HEK293 (cell line): Measurements from ENCODE around the gene PDE11A.
A peak's percentile ranks its signal among the peaks of the same experiment; 100 is the strongest.

Experiments used
- AEBP2 ChIP-seq: fragments of 450-650 bp; formaldehyde crosslinking; IDR thresholded peaks from 2 replicates; pipeline ENCODE4 v1.5.1; 2016; ENCODE audit warnings: missing biosample characterization, missing genetic modification characterization, borderline replicate concordance
- HOXC10 ChIP-seq: sonication (generic); formaldehyde crosslinking; IDR thresholded peaks from 2 replicates; pipeline ENCODE4 v1.8.1; 2023; ENCODE audit warnings: mild to moderate bottlenecking, missing genetic modification reagents
- KLF1 ChIP-seq: fragments of 450-650 bp; formaldehyde crosslinking; IDR thresholded peaks from 2 replicates; pipeline ENCODE4 v1.5.1; 2016; ENCODE audit warnings: missing biosample characterization, missing genetic modification characterization
- KLF16 ChIP-seq: fragments of 450-650 bp; formaldehyde crosslinking; IDR thresholded peaks from 2 replicates; pipeline ENCODE4 v1.5.1; 2017; ENCODE audit warnings: missing biosample characterization, missing genetic modification characterization
- OSR2 ChIP-seq: fragments of 450-650 bp; formaldehyde crosslinking; IDR thresholded peaks from 2 replicates; pipeline ENCODE4 v1.5.1; 2016; ENCODE audit warnings: missing biosample characterization, missing genetic modification characterization
- PATZ1 ChIP-seq: fragments of 450-650 bp; formaldehyde crosslinking; IDR thresholded peaks from 2 replicates; pipeline ENCODE4 v1.5.1; 2016; ENCODE audit warnings: missing biosample characterization, missing genetic modification characterization
- SP7 ChIP-seq: fragments of 450-650 bp; formaldehyde crosslinking; IDR thresholded peaks from 2 replicates; pipeline ENCODE4 v1.5.1; 2016; ENCODE audit warnings: missing biosample characterization, missing genetic modification characterization
- WT1 ChIP-seq: fragments of 450-650 bp; formaldehyde crosslinking; IDR thresholded peaks from 2 replicates; pipeline ENCODE4 v1.5.1; 2016; ENCODE audit warnings: missing biosample characterization, missing genetic modification characterization
- ZBTB11 ChIP-seq: fragments of 450-650 bp; formaldehyde crosslinking; conservative IDR thresholded peaks from 2 replicates; pipeline ENCODE4 v1.5.1; 2016; ENCODE audit warnings: low read depth, missing biosample characterization, missing genetic modification characterization
- ZBTB48 ChIP-seq: fragments of 450-650 bp; formaldehyde crosslinking; IDR thresholded peaks from 2 replicates; pipeline ENCODE4 v1.5.1; 2016; ENCODE audit warnings: missing biosample characterization, missing genetic modification characterization
- ZBTB6 ChIP-seq: fragments of 450-650 bp; formaldehyde crosslinking; IDR thresholded peaks from 2 replicates; pipeline ENCODE4 v1.5.1; 2017; ENCODE audit warnings: missing biosample characterization, missing genetic modification characterization
- ZBTB8A ChIP-seq: fragments of 450-650 bp; formaldehyde crosslinking; IDR thresholded peaks from 2 replicates; pipeline ENCODE4 v1.5.1; 2016; ENCODE audit warnings: missing biosample characterization, missing genetic modification characterization
- ZEB2 ChIP-seq: fragments of 450-650 bp; formaldehyde crosslinking; IDR thresholded peaks from 2 replicates; pipeline ENCODE4 v1.5.1; 2016; ENCODE audit warnings: missing biosample characterization, missing genetic modification characterization
- ZIC2 ChIP-seq: fragments of 450-650 bp; formaldehyde crosslinking; IDR thresholded peaks from 2 replicates; pipeline ENCODE4 v1.5.1; 2016; ENCODE audit warnings: missing biosample characterization, missing genetic modification characterization
- ZNF155 ChIP-seq: fragments of 450-650 bp; formaldehyde crosslinking; IDR thresholded peaks from 2 replicates; pipeline ENCODE4 v1.5.1; 2016; ENCODE audit warnings: missing biosample characterization, missing genetic modification characterization
- ZNF2 ChIP-seq: fragments of 450-650 bp; formaldehyde crosslinking; IDR thresholded peaks from 2 replicates; pipeline ENCODE4 v1.5.1; 2016; ENCODE audit warnings: missing biosample characterization, missing genetic modification characterization
- ZNF223 ChIP-seq: fragments of 450-650 bp; formaldehyde crosslinking; IDR thresholded peaks from 2 replicates; pipeline ENCODE4 v1.5.1; 2016; ENCODE audit warnings: missing biosample characterization, missing genetic modification characterization
- ZNF362 ChIP-seq: fragments of 450-650 bp; formaldehyde crosslinking; IDR thresholded peaks from 2 replicates; pipeline ENCODE4 v1.5.1; 2016; ENCODE audit warnings: missing biosample characterization, missing genetic modification characterization
- ZNF501 ChIP-seq: fragments of 450-650 bp; formaldehyde crosslinking; IDR thresholded peaks from 2 replicates; pipeline ENCODE4 v1.5.1; 2016; ENCODE audit warnings: missing biosample characterization, missing genetic modification characterization
- ZNF558 ChIP-seq: fragments of 450-650 bp; formaldehyde crosslinking; IDR thresholded peaks from 2 replicates; pipeline ENCODE4 v1.5.1; 2016; ENCODE audit warnings: missing biosample characterization, missing genetic modification characterization
- ZNF610 ChIP-seq: fragments of 450-650 bp; formaldehyde crosslinking; IDR thresholded peaks from 2 replicates; pipeline ENCODE4 v1.5.1; 2016; ENCODE audit warnings: missing biosample characterization, missing genetic modification characterization, borderline replicate concordance
- ZNF623 ChIP-seq: fragments of 450-650 bp; formaldehyde crosslinking; IDR thresholded peaks from 2 replicates; pipeline ENCODE4 v1.5.1; 2016; ENCODE audit warnings: missing biosample characterization, missing genetic modification characterization
- ZNF624 ChIP-seq: fragments of 450-650 bp; formaldehyde crosslinking; IDR thresholded peaks from 2 replicates; pipeline ENCODE4 v1.5.1; 2017; ENCODE audit warnings: missing biosample characterization, missing genetic modification characterization
- ZNF645 ChIP-seq: fragments of 450-650 bp; formaldehyde crosslinking; IDR thresholded peaks from 2 replicates; pipeline ENCODE4; 2016; ENCODE audit warnings: missing biosample characterization, missing genetic modification characterization
- ZNF658 ChIP-seq: fragments of 450-650 bp; formaldehyde crosslinking; IDR thresholded peaks from 2 replicates; pipeline ENCODE4; 2016; ENCODE audit warnings: missing biosample characterization, missing genetic modification characterization
- ZNF692 ChIP-seq: fragments of 450-650 bp; formaldehyde crosslinking; IDR thresholded peaks from 2 replicates; pipeline ENCODE4 v1.5.1; 2016; ENCODE audit warnings: missing biosample characterization, missing genetic modification characterization
- ZNF843 ChIP-seq: fragments of 450-650 bp; formaldehyde crosslinking; IDR thresholded peaks from 2 replicates; pipeline ENCODE4 v1.5.1; 2016; ENCODE audit warnings: missing biosample characterization, missing genetic modification characterization

The PDE11A gene

GRCh38 chr2:178072383-178073301 lies at the start of gene PDE11A (continued):
- TF ChIP-seq WT1 (tag by site-specific recombination) (peak; percentile 59; the same call in 1 of the 2 replicates), ZNF610 (tag by site-specific recombination) (0 out of 2 replicates have a peak, but pooled peaks have one; percentile 34), ZBTB11 (peak; percentile 59), ZNF843 (peak; percentile 20; the same call in 1 of the 2 replicates), ZNF645 (tag by site-specific recombination) (no peak), PATZ1 (tag by site-specific recombination) (0 out of 2 replicates have a peak, but pooled peaks have one; percentile 47), ZBTB48 (peak; percentile 81), ZIC2 (peak; percentile 63), KLF16 (tag by site-specific recombination) (peak; percentile 79; the same call in 1 of the 2 replicates), OSR2 (tag by site-specific recombination) (peak; percentile 100), ZEB2 (tag by site-specific recombination) (peak; percentile 64), ZNF624 (tag by site-specific recombination) (no peak), ZNF658 (tag by site-specific recombination) (no peak), ZNF2 (tag by site-specific recombination) (peak; percentile 70; the same call in 1 of the 2 replicates), KLF1 (peak; percentile 59; the same call in 1 of the 2 replicates), ZNF692 (tag by site-specific recombination) (no peak), ZNF362 (tag by site-specific recombination) (no peak), ZBTB6 (tag by site-specific recombination) (peak; percentile 25; the same call in 1 of the 2 replicates), HOXC10 (CRISPR knock-in tag) (no peak), ZNF558 (no peak), ZNF501 (peak; percentile 81), ZBTB8A (tag by site-specific recombination) (peak; percentile 49; the same call in 1 of the 2 replicates), AEBP2 (tag by site-specific recombination) (no peak), SP7 (tag by site-specific recombination) (peak; percentile 54; the same call in 1 of the 2 replicates), ZNF223 (tag by site-specific recombination) (no peak), ZNF623 (no peak), ZNF155 (tag by site-specific recombination) (no peak)
